ENCODE measurements around the gene SLC25A47. TPM values are rescaled to one million over a fixed set of nuclear protein-coding genes. Genes with fewer than 3 reads are reported as not detected.
"Not testable (repeated sequence)": the region's sequence is repeated elsewhere in the genome, so short reads cannot be mapped to it uniquely, and the experiment has no call there.

Gene SLC25A47
- total RNA-seq, 4 donors from 2014 or later, result not detected

- peak overlapping the region in 2 of 3 donors; percentile 1 to 15 for H3K27ac ChIP-seq
- intact Hi-C loops (cut with DNase I), result no loop called here
- peaks cover 14 to 21% of the 10 kb centered on the region in 2 donors for H3K36me3 ChIP-seq
Observed at GRCh38 chr14:100339766-100340422, 16.8 kb downstream of the SLC25A47 start.

GRCh38 chr14:100340423-100340813 lies 17.3 kb downstream of the SLC25A47 start:
- TF ChIP-seq CTCF (IDR thresholded peaks at IDR 0.05), result no peak
- no peak for TF ChIP-seq POLR2A (IDR thresholded peaks at IDR 0.05)
- intact Hi-C loops (cut with DNase I), result no loop called here
- WGBS, 2 donors, result 75 to 92% methylated on average over 6 of the region's 6 CpGs
- H3K9me3 ChIP-seq, result no peaks in the 10 kb centered on the region
- H3K4me3 ChIP-seq (replicated peaks in 1 of 3), result no peak overlapping the region
- H3K27me3 ChIP-seq, result no peaks in the 10 kb centered on the region
- H3K36me3 ChIP-seq, result peaks cover 14 to 21% of the 10 kb centered on the region in 2 donors
- peaks cover 0 to 12% of the 10 kb centered on the region in 2 donors for H3K4me1 ChIP-seq
- no peak for DNase-seq
- H3K27ac ChIP-seq, result peak overlapping the region in 2 of 3 donors; percentile 1 to 15

More at GRCh38 chr14:100339766-100340422, 16.8 kb downstream of the SLC25A47 start:
- no peak overlapping the region for H3K4me3 ChIP-seq (replicated peaks in 1 of 3)
- 86 to 88% methylated on average over 6 of the region's 6 CpGs for WGBS, 2 donors
- H3K9me3 ChIP-seq, result no peaks in the 10 kb centered on the region
- no peaks in the 10 kb centered on the region for H3K27me3 ChIP-seq
- DNase-seq, result no peak
- TF ChIP-seq CTCF (IDR thresholded peaks at IDR 0.05) (no peak), POLR2A (IDR thresholded peaks at IDR 0.05) (no peak)
- H3K4me1 ChIP-seq, result peaks cover 0 to 12% of the 10 kb centered on the region in 2 donors

- intact Hi-C loops (cut with DNase I), result no loop called here
- H3K36me3 ChIP-seq, result peaks cover 21 to 23% of the 10 kb centered on the region in 2 donors
- DNase-seq, result no peak
- 76 to 84% methylated on average over 8 of the region's 8 CpGs for WGBS, 2 donors
- TF ChIP-seq POLR2A (IDR thresholded peaks at IDR 0.05), result no peak
- no peak for TF ChIP-seq CTCF (IDR thresholded peaks at IDR 0.05)
- H3K9me3 ChIP-seq, result no peaks in the 10 kb centered on the region
- peaks cover 0 to 12% of the 10 kb centered on the region in 2 donors for H3K4me1 ChIP-seq
- no peak overlapping the region for H3K4me3 ChIP-seq (replicated peaks in 1 of 3)
- no peaks in the 10 kb centered on the region for H3K27me3 ChIP-seq
- peak overlapping the region in 2 of 3 donors; percentile 13 to 59 for H3K27ac ChIP-seq
Observed at GRCh38 chr14:100341301-100342031, 18.3 kb downstream of the SLC25A47 start.

- no peaks in the 10 kb centered on the region for H3K9me3 ChIP-seq
- no peak for TF ChIP-seq POLR2A (IDR thresholded peaks at IDR 0.05)
- TF ChIP-seq CTCF (IDR thresholded peaks at IDR 0.05), result no peak
- H3K36me3 ChIP-seq, result peaks cover 21% of the 10 kb centered on the region in 2 donors
- H3K27me3 ChIP-seq, result no peaks in the 10 kb centered on the region
- DNase-seq, result no peak
- H3K27ac ChIP-seq, result peak overlapping the region in 2 of 3 donors; percentile 13 to 59
- 93 to 95% methylated on average over 11 of the region's 11 CpGs for WGBS, 2 donors
- H3K4me3 ChIP-seq (replicated peaks in 1 of 3), result no peak overlapping the region
- intact Hi-C loops (cut with DNase I), result no loop called here
- peaks cover 0 to 12% of the 10 kb centered on the region in 2 donors for H3K4me1 ChIP-seq
Observed at GRCh38 chr14:100342195-100342594, 19.1 kb downstream of the SLC25A47 start.

GRCh38 chr14:100342826-100343225 lies 19.7 kb downstream of the SLC25A47 start:
- H3K27me3 ChIP-seq; H3K4me3 ChIP-seq (replicated peaks in 1 of 3); intact Hi-C loops (cut with DNase I); H3K9me3 ChIP-seq; DNase-seq; H3K27ac ChIP-seq: not testable (repeated sequence)
- peaks cover 0 to 12% of the 10 kb centered on the region in 2 donors for H3K4me1 ChIP-seq
- WGBS, 2 donors, result 96 to 98% methylated on average over 12 of the region's 12 CpGs
- H3K36me3 ChIP-seq, result peaks cover 18 to 26% of the 10 kb centered on the region in 2 donors

GRCh38 chr14:100344657-100345056 lies 21.5 kb downstream of the SLC25A47 start:
- WGBS, 2 donors, result 100% methylated on average over 4 of the region's 35 CpGs; no CpG with 5 or more reads in 1 of the 2 donors
- H3K27ac ChIP-seq; DNase-seq; intact Hi-C loops (cut with DNase I); H3K27me3 ChIP-seq; H3K4me3 ChIP-seq (replicated peaks in 1 of 3); H3K9me3 ChIP-seq: not testable (repeated sequence)
- H3K4me1 ChIP-seq, result peaks cover 0 to 12% of the 10 kb centered on the region in 2 donors
- H3K36me3 ChIP-seq, result peaks cover 23 to 24% of the 10 kb centered on the region in 2 donors
